HG02623 (cell line): ENCODE results near the gene OCSTAMP.

Experiments used
- ATAC-seq: cut with Tn5 transposase; IDR thresholded peaks from one replicate; pipeline ENCODE4 v1.9.1; 2021; ENCODE audit warnings: moderate library complexity; ENCODE audit not compliant: unreplicated experiment

OCSTAMP gene

DNA sequence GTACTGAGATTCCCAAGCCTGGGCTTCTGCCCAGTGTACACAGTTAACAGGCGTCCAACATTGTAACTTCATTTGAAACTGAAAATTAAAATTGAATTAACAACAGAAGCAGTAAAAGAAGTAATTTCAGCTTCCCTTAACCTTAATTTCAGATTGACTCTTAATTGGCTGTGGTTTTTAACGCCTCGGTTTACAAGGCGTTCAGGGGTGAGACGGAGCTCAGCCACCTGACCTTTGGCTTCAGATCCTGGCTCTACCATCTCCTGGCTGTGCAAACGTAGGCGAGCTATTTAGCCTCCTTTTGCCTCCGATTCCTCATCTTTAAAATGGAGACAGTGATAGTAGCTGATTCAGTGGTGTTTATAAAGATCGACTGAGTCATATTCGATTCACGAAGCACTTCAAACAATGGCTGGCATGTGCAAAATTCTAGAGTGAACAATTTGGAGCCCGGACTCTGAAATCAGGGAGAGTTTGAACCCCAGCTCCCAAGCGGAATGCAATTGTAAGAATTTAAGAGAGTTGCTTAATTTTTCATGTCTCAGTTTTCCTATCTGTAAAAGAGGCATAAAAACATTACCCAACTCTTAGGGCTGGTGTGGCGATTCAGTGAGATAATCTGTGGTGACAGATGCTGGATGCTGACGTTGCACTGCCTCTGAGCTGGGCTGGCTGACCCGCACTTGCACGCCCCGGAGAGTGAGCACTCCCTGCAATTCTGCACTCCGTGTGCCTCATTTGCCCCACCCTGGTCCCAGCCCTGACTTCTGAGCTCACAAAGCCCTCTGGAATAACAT, 23.5 kb upstream of the OCSTAMP start:
- no peak for ATAC-seq

DNA sequence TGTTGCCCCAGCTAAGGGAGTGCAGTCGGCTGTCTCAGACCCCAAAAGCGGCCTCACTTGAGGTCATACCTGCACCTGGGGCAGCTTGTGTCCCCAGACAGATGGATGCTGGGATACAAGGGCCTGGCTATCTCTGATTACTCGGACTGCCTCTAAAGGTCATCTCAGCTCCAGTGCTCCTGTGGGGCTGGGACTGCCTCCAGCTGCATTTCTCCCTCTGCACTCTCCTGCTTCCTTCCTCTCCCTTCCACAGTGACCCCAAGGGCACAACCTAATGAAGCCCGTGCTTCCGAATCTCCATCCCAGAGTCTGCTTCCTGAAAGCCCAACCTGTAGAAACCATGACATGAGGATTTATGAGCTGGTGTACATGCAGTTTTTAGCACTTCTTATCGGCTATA, 22.8 kb upstream of the OCSTAMP start:
- ATAC-seq = no peak

DNA sequence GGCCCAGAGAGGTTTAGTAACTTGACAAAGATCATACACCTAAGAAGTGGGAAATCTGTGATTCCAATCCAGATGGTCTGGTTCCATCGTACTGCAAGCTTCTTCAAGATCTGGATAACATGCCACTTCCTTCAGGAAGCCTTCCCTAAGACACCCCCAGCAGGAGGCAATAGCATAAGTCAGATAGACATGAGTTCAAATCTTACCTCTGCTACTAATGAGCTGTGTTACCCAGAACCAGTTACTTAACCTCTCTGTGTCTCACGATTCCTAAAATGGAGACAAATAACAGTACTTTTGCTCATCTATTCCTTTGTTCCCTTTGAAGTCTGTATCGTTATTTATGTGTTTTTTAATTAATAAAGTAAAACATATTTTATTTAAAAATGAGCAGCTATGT, 22.3 kb upstream of the OCSTAMP start:
- ATAC-seq = no peak

DNA sequence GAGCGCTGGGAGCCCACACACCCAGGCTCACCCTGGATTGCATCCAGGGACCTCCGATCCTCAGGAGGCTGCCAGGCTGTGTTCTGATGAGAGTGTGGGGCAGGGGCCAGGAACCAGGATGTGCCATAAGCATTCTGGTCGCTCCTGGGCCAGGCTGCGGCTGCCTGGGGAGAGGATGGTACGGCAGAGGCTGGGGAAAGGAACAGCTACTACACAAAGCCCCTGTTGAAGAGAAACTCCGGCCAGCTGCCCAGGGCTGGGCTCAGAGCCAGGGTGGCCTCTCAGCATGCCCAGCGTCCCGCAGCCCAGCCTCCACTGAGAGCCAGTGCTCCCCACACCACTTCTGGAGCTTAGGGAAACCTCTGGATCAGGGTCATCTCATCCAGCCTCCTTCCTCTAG, 21.7 kb upstream of the OCSTAMP start:
- no peak for ATAC-seq

DNA sequence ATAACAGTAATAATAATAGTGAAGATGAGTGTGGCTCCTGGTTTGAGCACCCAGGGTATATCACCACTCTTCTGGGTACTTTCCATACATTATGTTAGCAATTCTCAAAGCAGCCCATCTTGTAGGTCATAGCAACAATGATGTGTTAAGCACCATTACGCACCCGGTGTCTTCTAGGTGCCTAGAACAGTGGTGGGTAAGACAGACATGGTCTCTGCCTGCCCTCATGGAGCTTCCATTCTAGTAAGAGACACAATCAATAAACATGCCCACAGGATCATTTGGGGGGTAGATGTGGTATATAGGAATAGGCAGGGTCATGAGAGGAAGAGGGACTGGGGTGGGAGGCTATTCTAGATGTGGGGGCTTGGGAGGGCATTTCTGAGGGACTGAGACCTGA, 21.0 kb upstream of the OCSTAMP start:
- ATAC-seq = no peak

DNA sequence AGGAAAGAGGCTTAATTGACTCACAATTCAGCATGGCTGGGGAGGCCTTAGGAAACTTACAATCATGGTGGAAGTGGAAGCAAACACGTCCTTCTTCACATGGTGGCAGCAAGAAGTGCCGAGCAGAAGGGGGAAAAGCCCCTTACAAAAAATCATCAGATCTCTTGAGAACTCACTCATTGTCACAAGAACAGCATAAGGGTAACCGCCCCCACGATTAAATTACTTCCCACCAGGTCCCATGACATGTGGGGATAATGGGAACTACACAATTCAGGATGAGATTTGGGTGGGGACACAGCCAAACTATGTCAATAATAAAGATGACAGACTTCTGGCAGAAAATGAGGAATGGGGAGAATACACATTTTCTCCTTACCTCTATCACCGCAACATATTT, 20.5 kb upstream of the OCSTAMP start:
- no peak for ATAC-seq

DNA sequence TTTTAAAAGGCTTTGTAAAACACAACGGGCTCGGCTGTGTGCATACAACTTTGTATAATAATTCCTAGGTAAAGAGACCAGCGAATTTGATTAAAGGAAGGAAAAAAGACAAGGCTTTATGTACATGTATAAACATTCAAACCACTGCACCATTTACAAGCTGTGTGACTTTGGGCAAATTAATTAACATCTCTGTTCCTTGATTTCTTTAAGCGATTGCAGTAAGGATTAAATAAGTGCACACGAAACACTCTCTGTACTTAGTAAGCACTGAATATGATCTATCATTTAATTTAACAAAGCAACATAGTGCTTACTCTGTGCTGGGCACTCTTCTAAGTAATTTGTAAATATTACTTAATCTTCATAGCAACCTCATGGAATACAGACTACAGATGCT, 19.5 kb upstream of the OCSTAMP start:
- no peak for ATAC-seq

DNA sequence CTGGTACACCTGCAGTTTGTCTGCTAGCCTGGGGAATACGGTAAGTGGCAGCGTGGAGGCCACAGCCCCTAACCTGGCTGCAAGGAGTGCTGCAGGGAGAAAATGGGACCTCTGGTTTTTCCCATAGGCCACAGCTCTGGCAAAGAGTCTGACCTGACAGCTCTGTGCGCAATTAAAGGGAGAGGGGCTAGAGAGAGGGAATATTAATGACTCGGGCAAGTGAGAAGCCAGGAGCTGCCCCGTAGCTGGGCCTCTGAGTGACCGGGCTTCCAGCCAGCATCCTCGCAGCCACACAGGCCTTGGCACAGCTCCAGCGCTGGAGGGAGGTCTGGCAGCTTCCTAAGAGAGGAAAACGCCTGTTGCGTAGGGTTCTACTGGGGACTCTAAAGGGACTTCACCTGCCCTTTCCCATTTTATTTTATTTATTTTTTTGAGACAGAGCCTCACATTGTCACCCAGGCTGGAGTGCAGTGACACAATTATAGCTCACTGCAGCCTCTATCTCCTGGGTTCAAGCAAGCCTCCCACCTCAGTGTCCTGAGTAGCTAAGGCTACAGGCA, 18.2 kb upstream of the OCSTAMP start:
- ATAC-seq = no peak

DNA sequence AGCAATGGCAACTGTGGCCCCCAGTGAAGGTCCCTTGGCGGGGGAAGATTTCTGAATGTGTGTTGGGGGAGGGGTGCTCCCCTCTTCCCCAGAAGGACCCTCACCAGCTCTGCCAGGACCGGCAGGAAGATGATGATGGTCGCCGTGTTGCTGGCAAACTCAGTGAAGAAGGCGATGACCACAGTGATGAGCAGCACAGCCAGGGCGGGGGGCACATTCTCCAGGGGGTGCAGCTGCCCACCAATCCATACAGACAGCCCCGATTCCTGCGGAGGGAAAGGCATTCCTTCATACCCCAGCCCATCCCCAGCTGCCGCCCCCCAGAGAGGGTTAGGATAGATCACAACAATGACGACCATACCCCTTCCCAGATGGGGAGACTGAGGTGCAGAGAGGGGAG, 15.7 kb upstream of the OCSTAMP start:
- no peak for ATAC-seq

DNA sequence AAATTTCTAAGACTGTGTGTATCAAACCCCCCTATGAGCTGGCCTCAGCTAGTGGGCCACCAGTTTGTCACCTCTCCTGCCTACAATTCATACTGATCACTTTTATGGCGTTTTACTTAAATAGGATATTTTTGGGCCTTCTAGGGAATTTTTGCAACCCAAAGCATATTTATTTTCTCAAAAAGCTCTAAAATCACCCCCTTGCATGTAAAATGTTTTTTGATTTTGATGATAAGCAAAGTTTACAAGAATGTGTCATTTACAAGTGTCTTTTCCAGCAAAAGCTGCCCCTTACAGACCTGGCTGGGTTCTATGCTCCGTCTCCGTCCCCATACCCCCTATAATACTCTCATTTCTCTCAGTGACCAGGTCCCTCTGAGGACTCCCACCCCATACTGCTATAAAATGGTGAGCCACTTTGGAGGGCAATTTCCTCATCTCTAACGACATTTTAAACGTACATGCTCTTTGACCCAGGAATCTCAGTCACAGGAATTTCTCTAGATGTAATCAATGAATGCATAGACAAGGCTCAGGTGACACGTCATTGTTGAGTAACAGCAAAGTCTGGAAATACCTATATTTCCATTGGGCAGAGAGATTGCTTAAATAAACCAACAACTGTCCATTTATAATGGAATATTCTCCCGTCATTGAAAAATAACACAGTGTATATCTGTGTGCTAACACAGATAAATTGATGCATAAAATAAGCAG, 13.9 kb upstream of the OCSTAMP start:
- ATAC-seq = no peak

DNA sequence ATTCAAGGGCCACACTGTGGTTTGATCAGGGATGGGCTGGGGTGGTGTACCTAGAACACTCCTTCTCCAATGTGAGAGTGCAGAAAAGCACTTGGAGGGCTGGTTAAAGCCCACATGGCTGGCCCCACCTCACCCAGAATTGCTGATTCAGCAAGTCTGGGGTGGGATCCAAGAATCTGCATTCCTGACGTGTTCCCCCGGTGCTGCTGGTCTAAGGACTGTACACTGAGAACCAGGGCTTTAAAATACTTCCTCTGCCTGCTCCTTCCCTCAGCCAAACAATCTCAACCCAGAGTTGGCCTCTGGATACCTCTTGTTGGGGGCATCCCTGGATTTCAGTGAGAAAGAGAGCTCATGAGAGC, 13.4 kb upstream of the OCSTAMP start:
- no peak for ATAC-seq

DNA sequence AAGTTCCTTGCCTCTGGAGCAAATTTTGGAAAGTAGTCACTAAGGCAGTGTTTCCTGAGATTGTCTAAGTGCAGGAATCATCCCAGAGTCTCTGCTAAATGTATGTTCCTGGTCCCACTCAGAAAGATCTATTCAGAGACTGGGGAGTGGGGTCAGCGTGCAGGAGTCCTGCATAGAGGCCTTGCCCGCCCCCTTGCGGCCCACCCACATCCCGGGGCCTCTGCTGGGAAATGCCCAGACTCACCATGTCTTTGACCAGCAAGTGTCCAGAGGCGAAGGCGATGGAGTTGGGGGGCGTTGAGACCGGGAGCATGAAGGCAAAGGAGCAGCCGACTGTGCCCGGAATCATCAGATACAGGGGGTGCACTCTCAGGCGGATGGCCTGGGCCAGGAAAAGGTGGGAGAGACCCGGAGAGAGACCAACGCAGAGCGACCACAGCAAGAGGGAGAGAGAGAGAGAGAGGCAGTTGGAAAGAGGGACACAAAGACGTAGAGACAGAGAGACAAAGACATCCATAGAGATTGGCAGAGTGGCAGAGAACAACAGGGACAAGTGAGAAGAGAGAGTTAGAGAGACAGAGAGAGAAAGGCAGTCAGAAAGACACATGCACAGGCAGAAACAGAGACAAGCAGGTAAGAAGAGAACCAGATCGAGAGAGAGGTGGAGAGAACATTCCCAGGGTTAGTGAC, 12.9 kb upstream of the OCSTAMP start:
- ATAC-seq = no peak

DNA sequence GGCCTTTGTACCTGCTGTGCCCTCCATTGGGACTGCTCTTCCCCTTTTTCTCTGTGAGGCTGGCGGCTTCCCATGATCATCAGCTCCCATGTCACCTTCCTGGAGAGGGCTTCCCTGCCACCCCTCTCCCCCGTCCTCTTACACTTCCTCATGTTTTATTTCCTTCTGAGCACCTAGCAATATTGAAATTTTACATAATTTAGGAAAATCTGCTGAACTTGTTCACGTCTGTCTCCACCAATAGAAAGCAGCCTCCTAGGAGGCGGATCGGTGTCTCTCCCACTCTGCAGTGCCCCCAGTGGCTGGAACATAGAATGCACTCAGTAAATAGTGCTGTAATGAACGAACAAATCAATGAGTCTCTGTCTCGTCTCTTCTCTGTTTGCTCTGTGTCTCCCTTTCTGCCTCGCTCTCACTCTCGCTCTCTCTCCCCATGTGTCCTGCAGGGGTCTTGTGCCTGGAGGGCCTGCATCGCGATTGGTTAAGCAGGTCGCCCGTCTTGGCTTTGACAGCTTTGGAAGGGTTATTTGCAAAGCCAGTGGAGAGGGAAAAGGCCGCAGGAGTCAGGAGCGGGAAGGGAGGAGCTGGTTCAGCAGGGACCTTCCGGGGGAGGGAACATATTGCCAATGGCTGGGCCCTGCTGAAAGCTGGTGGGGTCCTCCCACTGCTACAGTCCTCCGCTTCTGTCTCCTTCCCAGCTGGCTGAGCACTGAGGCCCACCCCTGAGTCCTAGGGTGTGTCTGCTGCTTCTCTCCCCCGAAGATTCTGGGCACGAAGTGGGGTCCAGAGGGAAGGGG, 12.1 kb upstream of the OCSTAMP start:
- no peak for ATAC-seq

DNA sequence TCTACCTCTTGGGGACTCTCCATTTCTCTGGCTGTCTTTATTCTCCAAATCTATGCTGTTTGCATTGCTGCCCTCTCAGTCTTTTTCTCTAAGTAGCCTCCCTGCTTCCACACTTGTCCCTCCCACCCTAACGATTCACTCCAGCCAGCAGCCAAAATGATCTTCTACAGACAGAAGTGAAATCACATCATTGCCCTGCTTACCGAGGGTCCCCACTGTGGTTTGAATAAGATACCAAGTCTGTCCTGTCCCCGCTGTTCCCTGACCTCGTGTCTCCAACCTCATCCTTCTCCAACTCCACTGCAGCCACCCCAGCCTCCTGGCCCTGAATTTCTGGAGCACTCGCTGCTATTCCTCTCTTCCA, 11.5 kb upstream of the OCSTAMP start:
- no peak for ATAC-seq

DNA sequence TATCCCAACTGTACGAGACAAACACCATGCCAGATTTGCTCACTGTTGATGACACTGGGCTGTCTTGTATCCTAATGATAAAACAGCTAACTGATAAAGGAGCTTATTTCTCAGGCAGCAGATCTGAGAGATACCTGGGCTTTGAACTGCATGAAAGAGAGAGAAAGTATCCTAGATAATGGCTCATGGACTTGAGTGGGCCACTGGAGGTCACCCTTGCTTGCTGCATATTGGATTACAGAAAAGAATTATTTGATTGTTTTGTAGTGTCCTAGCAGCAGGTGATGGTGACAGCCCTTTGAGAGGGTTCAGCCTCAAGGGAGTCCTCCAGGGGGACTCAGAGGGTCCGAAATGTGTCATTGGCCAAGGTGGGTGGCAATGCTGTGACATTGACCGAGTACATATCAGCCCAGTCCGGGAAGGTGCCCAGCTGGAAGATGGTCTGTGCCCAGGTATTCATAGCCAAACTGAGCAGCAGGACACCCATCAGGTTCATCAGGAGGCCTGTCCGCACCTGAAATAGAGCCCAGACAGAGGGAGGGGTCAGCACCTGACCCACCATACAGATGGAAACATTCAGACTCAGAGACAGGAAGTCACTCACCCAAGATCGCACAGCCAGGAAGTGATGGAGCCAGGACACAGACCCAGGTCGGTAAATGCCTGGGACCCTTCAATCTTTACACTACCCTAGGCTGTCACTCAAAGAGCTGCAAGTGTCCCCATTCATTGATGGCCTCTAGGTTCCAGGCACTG, 9.4 kb upstream of the OCSTAMP start:
- ATAC-seq = no peak

DNA sequence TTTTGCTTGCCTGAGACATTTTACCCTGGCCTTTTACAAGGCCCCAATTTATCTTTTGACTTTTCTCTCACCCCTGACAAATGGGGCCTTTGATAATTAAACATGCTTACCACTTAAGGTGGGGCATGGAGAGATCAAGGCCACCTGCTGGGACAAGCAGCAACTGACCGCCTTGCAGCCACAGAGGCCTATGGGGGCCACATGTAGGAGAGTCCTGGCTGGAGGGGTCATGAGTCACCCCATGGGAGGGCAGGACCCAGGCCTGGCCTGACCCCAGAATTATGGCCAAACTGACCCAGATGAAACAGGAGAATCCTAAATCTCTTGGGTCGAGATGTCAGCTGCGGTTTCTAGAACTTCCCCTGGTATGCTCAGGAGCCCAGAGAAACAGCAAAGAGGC, 8.5 kb upstream of the OCSTAMP start:
- ATAC-seq = no peak

DNA sequence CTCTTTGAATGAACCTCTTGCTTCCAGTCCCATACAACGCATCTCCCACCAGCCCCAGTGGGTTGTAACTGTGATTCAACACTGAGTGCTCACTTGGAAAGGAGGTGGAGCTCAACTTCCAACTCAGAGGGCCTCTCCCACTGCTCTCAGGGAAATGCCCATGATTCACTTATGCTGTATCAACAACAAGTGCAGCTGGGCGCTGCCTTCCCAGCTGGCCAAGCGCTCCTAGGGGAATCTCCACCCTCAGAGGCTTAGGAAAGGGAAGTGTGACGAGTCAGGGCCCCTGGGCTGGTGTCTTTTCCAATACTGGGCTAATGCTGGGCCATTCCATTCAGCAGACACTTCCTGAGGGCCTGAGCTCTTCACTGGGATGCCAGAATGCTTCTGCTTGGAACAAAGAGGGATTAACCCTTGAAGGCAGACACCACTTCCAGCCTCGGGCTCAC, 8.1 kb upstream of the OCSTAMP start:
- ATAC-seq = no peak

DNA sequence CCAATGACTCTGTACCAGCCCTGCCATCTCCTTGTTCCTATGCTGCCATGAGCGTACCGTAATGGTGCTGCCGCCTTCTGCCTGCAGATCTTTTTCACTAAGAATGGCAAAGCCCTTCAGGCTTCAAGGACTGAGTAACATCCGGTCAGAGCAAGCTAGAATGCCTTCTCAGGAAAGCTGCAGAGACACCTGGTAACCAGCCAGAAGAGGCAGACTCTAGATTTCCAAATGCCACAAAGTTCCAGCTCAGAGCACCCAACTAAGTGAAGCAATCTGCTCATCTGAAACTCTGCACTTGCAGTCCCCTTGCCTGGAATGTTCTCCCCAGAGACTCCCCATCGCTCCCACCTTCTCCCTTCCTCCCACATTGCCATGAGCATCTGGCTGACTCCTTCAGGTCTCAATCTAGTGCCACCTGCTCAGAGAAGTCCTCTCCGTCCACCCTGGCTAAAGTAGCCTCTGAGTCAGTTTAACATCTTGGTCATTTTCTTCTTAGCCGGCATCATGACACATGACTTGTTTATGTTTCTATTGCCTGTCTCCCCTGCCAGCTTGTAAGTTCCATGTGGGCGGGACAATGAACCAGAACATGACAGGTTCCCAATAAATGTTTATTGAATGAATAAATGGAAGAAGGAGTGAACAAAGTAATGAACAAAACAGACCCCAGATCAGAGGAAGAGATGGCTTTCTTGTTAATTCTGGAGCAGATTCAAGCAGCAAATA, 6.9 kb upstream of the OCSTAMP start:
- ATAC-seq = no peak

DNA sequence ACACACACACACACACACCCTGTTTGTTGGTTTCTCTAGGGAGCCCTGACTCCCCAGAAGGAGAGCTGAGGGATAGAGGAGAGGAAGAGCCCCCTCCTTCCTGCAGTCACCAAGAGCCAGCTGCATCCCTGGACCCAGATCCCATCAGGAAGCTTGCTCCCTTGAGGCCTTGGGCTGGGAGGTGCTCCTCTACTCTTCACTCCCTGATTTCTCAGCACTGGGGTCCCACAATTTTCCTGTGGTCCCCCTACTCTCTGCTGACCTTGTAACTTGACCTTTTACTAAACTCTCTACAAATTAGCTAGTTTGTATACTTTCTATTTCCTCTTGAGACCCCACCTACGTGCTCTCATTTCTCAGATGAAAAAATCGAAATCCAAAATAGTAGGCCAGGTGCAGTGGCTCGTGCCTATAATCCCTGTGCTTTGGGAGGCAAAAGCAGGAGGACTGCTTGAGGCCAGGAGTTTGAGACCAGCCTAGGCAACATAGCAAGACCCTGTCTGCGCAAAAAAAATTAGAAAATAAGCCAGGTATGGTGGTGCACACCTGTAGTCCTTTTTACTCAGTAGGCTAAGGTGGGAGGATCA, 5.0 kb upstream of the OCSTAMP start:
- no peak for ATAC-seq
